GM12878 (cell line): ENCODE measurements around the gene IGF1R.

Source experiments
- BRCA1 ChIP-seq: IDR thresholded peaks from 2 replicates; pipeline ENCODE4 v1.6.1; 2011; ENCODE audit warnings: low read depth, low read length, improper control_type of control experiment
- CHD4 ChIP-seq: fragments of 200-600 bp; sonication (generic); IDR thresholded peaks from 2 replicates; pipeline ENCODE4 v1.6.1; 2016; ENCODE audit warnings: mild to moderate bottlenecking
- E2F4 ChIP-seq: IDR thresholded peaks from 2 replicates; pipeline ENCODE4 v1.6.1; 2012; ENCODE audit warnings: low read depth, low read length, improper control_type of control experiment
- ELK1 ChIP-seq: IDR thresholded peaks from 2 replicates; pipeline ENCODE4 v1.6.1; 2012; ENCODE audit warnings: low read depth, low read length, improper control_type of control experiment
- KAT2A ChIP-seq: conservative IDR thresholded peaks from 2 replicates; pipeline ENCODE4 v1.6.1; 2011; ENCODE audit warnings: low read depth, low read length; ENCODE audit not compliant: control insufficient read depth
- NFXL1 ChIP-seq: fragments of 450-650 bp; IDR thresholded peaks from 2 replicates; pipeline ENCODE4 v1.6.1; 2017; ENCODE audit warnings: antibody characterized with exemption, mild to moderate bottlenecking, borderline replicate concordance
- NRF1 ChIP-seq: conservative IDR thresholded peaks from 2 replicates; pipeline ENCODE4 v1.6.1; 2011; ENCODE audit warnings: mild to moderate bottlenecking, low read depth, low read length, improper control_type of control experiment
- RAD21 ChIP-seq: IDR thresholded peaks from 2 replicates; pipeline ENCODE4 v1.6.1; 2011; ENCODE audit warnings: mild to moderate bottlenecking, low read depth, low read length, moderate library complexity; ENCODE audit not compliant: insufficient read depth
- TARDBP ChIP-seq: IDR thresholded peaks from 2 replicates; pipeline ENCODE4 v1.6.1; 2016; ENCODE audit warnings: borderline replicate concordance
- ZNF207 ChIP-seq: fragments of 450-650 bp; IDR thresholded peaks from 2 replicates; pipeline ENCODE4 v1.6.1; 2014; ENCODE audit warnings: antibody characterized with exemption, mild to moderate bottlenecking, borderline replicate concordance
- TF ChIP-seq, protein P1 (sequence below), 3 experiments: IDR thresholded peaks in 2 of 3; conservative IDR thresholded peaks in 1 of 3; 2 replicates each; pipeline ENCODE4 v1.5.1; 2011; ENCODE audit warnings: low read depth in 3 of 3, low read length in 3 of 3, mild to moderate bottlenecking in 3 of 3, control low read depth in 2 of 3, moderate library complexity in 2 of 3, inconsistent platforms in 1 of 3, mixed read lengths in 1 of 3; ENCODE audit not compliant: control insufficient read depth in 2 of 3, insufficient read depth in 1 of 3; ENCODE audit errors: extremely low read depth in 1 of 3
- TF ChIP-seq, protein P2 (sequence below): fragments of 450-650 bp; formaldehyde crosslinking; IDR thresholded peaks from 2 replicates; pipeline ENCODE4 v1.4.0; 2022; ENCODE audit warnings: mild to moderate bottlenecking, moderate library complexity

- no peak for TF ChIP-seq ELK1
- TF ChIP-seq, protein P1, sequence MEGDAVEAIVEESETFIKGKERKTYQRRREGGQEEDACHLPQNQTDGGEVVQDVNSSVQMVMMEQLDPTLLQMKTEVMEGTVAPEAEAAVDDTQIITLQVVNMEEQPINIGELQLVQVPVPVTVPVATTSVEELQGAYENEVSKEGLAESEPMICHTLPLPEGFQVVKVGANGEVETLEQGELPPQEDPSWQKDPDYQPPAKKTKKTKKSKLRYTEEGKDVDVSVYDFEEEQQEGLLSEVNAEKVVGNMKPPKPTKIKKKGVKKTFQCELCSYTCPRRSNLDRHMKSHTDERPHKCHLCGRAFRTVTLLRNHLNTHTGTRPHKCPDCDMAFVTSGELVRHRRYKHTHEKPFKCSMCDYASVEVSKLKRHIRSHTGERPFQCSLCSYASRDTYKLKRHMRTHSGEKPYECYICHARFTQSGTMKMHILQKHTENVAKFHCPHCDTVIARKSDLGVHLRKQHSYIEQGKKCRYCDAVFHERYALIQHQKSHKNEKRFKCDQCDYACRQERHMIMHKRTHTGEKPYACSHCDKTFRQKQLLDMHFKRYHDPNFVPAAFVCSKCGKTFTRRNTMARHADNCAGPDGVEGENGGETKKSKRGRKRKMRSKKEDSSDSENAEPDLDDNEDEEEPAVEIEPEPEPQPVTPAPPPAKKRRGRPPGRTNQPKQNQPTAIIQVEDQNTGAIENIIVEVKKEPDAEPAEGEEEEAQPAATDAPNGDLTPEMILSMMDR (IDR thresholded peaks at IDR 0.05 in 2 of 3, conservative IDR thresholded peaks at IDR 0.05 in 1 of 3; ENCODE audit: control insufficient read depth in 2 of 3, extremely low read depth in 1 of 3, insufficient read depth in 1 of 3, low read depth in 3 of 3, low read length in 3 of 3), result no peak
- TF ChIP-seq, protein P2, sequence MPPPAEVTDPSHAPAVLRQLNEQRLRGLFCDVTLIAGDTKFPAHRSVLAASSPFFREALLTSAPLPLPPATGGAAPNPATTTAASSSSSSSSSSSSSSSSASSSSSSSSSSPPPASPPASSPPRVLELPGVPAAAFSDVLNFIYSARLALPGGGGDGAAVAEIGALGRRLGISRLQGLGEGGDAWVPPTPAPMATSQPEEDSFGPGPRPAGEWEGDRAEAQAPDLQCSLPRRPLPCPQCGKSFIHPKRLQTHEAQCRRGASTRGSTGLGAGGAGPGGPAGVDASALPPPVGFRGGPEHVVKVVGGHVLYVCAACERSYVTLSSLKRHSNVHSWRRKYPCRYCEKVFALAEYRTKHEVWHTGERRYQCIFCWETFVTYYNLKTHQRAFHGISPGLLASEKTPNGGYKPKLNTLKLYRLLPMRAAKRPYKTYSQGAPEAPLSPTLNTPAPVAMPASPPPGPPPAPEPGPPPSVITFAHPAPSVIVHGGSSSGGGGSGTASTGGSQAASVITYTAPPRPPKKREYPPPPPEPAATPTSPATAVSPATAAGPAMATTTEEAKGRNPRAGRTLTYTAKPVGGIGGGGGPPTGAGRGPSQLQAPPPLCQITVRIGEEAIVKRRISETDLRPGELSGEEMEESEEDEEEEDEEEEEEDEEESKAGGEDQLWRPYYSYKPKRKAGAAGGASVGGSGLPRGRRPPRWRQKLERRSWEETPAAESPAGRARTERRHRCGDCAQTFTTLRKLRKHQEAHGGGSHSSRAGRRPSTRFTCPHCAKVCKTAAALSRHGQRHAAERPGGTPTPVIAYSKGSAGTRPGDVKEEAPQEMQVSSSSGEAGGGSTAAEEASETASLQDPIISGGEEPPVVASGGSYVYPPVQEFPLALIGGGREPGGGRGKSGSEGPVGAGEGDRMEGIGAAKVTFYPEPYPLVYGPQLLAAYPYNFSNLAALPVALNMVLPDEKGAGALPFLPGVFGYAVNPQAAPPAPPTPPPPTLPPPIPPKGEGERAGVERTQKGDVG (CRISPR knock-in tag), result no peak
- no peak for TF ChIP-seq KAT2A
- TF ChIP-seq TARDBP, result no peak
- no peak for TF ChIP-seq CHD4
- no peak for TF ChIP-seq E2F4
- no peak for TF ChIP-seq BRCA1
- TF ChIP-seq NRF1, result no peak
- TF ChIP-seq RAD21, result no peak
- TF ChIP-seq NFXL1, result no peak
- no peak for TF ChIP-seq ZNF207
Measured at GRCh38 chr15:98677345-98678059, 29.2 kb downstream of the IGF1R start.
